Bronchial smooth muscle cell (primary cell): ENCODE results near the gene SMARCA1. TPM values are rescaled to one million over a fixed set of nuclear protein-coding genes. Genes with fewer than 3 reads are reported as not detected.

Source experiments
- total RNA-seq: library from RNA; depleted of rRNA; stranded (reverse); fragments of >200 nt; gene quantifications from 2 replicates; pipeline ENCODE4 v1.2.1, GENCODE V29; 2014

The SMARCA1 gene, protein sequence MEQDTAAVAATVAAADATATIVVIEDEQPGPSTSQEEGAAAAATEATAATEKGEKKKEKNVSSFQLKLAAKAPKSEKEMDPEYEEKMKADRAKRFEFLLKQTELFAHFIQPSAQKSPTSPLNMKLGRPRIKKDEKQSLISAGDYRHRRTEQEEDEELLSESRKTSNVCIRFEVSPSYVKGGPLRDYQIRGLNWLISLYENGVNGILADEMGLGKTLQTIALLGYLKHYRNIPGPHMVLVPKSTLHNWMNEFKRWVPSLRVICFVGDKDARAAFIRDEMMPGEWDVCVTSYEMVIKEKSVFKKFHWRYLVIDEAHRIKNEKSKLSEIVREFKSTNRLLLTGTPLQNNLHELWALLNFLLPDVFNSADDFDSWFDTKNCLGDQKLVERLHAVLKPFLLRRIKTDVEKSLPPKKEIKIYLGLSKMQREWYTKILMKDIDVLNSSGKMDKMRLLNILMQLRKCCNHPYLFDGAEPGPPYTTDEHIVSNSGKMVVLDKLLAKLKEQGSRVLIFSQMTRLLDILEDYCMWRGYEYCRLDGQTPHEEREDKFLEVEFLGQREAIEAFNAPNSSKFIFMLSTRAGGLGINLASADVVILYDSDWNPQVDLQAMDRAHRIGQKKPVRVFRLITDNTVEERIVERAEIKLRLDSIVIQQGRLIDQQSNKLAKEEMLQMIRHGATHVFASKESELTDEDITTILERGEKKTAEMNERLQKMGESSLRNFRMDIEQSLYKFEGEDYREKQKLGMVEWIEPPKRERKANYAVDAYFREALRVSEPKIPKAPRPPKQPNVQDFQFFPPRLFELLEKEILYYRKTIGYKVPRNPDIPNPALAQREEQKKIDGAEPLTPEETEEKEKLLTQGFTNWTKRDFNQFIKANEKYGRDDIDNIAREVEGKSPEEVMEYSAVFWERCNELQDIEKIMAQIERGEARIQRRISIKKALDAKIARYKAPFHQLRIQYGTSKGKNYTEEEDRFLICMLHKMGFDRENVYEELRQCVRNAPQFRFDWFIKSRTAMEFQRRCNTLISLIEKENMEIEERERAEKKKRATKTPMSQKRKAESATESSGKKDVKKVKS
- total RNA-seq, result 34.1 and 54.5 TPM in 2 replicates

GRCh38 chrX:129523079-129523911, at the start of gene SMARCA1:
TSS of gene SMARCA1 (minus strand) at chrX:129523490. CDS start at chrX:129523370, 120 bp downstream.

GRCh38 chrX:129540068-129540653, 16.9 kb upstream of the SMARCA1 start, which contains the start of gene OCRL:
TSS of gene OCRL (plus strand) at chrX:129540259. CDS start at chrX:129540440, 181 bp downstream.

Other genes starting within 250 kb of the SMARCA1 start
- gene OCRL, start 16.8 kb upstream of the SMARCA1 start, total RNA-seq, result 12.4 and 14.5 TPM in 2 replicates
- gene APLN, start 131.5 kb upstream of the SMARCA1 start, total RNA-seq, result 0.26 and 0.32 TPM in 2 replicates
- 2.5 and 4.8 TPM in 2 replicates for gene XPNPEP2, start 215.5 kb upstream of the SMARCA1 start, total RNA-seq